Measurements from ENCODE around the gene PPIL1.

Gene PPIL1

GRCh38 chr6:36837686-36838085 lies 36.9 kb downstream of the PPIL1 start:
- no peak for DNase-seq (ENCODE audit: extremely low read depth in 1 of 2, low read depth in 1 of 2)

- no peak for DNase-seq (ENCODE audit: extremely low read depth in 1 of 2, low read depth in 1 of 2)
These were observed 37.6 kb downstream of the PPIL1 start for GRCh38 chr6:36837022-36837339.

GRCh38 chr6:36836111-36837021 lies 38.2 kb downstream of the PPIL1 start:
- no peak for DNase-seq (ENCODE audit: extremely low read depth in 1 of 2, low read depth in 1 of 2)

GRCh38 chr6:36834576-36835341 lies 39.8 kb downstream of the PPIL1 start:
- no peak for DNase-seq (ENCODE audit: extremely low read depth in 1 of 2, low read depth in 1 of 2)

- no peak for DNase-seq (ENCODE audit: extremely low read depth in 1 of 2, low read depth in 1 of 2)
These were observed 41.3 kb downstream of the PPIL1 start for GRCh38 chr6:36833182-36833789.

- no peak for DNase-seq (ENCODE audit: extremely low read depth in 1 of 2, low read depth in 1 of 2)
These were observed 42.3 kb downstream of the PPIL1 start for GRCh38 chr6:36832313-36832712.

GRCh38 chr6:36830577-36830976 lies 44.0 kb downstream of the PPIL1 start:
- no peak for DNase-seq (ENCODE audit: extremely low read depth in 1 of 2, low read depth in 1 of 2)

- no peak for DNase-seq (ENCODE audit: extremely low read depth in 1 of 2, low read depth in 1 of 2)
These were observed 44.6 kb downstream of the PPIL1 start for GRCh38 chr6:36829919-36830544.

- no peak for DNase-seq (ENCODE audit: extremely low read depth in 1 of 2, low read depth in 1 of 2)
These were observed 47.1 kb downstream of the PPIL1 start for GRCh38 chr6:36827261-36828079.

- no peak for DNase-seq (ENCODE audit: extremely low read depth in 1 of 2, low read depth in 1 of 2)
These were observed 47.9 kb downstream of the PPIL1 start for GRCh38 chr6:36826520-36827227.

- DNase-seq (ENCODE audit: extremely low read depth in 1 of 2, low read depth in 1 of 2) = no peak
These were observed 48.6 kb downstream of the PPIL1 start for GRCh38 chr6:36825994-36826393.

GRCh38 chr6:36825452-36825851 lies 49.2 kb downstream of the PPIL1 start:
- DNase-seq (ENCODE audit: extremely low read depth in 1 of 2, low read depth in 1 of 2) = no peak

- DNase-seq (ENCODE audit: extremely low read depth in 1 of 2, low read depth in 1 of 2) = no peak
These were observed 50.4 kb downstream of the PPIL1 start for GRCh38 chr6:36824253-36824652.

GRCh38 chr6:36823421-36824096 lies 51.0 kb downstream of the PPIL1 start:
- no peak for DNase-seq (ENCODE audit: extremely low read depth in 1 of 2, low read depth in 1 of 2)

GRCh38 chr6:36822506-36823269 lies 51.9 kb downstream of the PPIL1 start:
- no peak for DNase-seq (ENCODE audit: extremely low read depth in 1 of 2, low read depth in 1 of 2)

GRCh38 chr6:36821581-36822335 lies 52.8 kb downstream of the PPIL1 start:
- DNase-seq (ENCODE audit: extremely low read depth in 1 of 2, low read depth in 1 of 2) = no peak

GRCh38 chr6:36820700-36821580 lies 53.7 kb downstream of the PPIL1 start:
- DNase-seq (ENCODE audit: extremely low read depth in 1 of 2, low read depth in 1 of 2) = no peak

Data from activated CD8-positive, alpha-beta memory T cell treated with anti-CD3 and anti-CD28 coated beads for 1 hour (primary cell).